K562 (cell line): ENCODE results near the gene FBP1. TPM values are rescaled to one million over a fixed set of nuclear protein-coding genes. Genes with fewer than 3 reads are reported as not detected.
A peak's percentile ranks its signal among the peaks of the same experiment; 100 is the strongest.

ENCODE experiments used
- BDP1 ChIP-seq: IDR thresholded peaks from 3 replicates; pipeline ENCODE4 v1.6.1; 2011; ENCODE audit not compliant: insufficient read length, insufficient read depth
- C11orf30 ChIP-seq: fragments of 450-650 bp; IDR thresholded peaks from 2 replicates; pipeline ENCODE4 v1.6.1; 2016; ENCODE audit warnings: low read depth, mild to moderate bottlenecking
- COPS2 ChIP-seq: fragments of 450-650 bp; conservative IDR thresholded peaks from 2 replicates; pipeline ENCODE4 v1.6.1; 2016; ENCODE audit warnings: mild to moderate bottlenecking, moderate library complexity
- KLF1 ChIP-seq: fragments of 450-650 bp; IDR thresholded peaks from 2 replicates; pipeline ENCODE4 v1.6.1; 2016; ENCODE audit warnings: missing genetic modification characterization, missing compliant biosample characterization
- MAFG ChIP-seq: fragments of 450-650 bp; conservative IDR thresholded peaks from 2 replicates; pipeline ENCODE4 v1.6.1; 2016; ENCODE audit warnings: missing genetic modification characterization, missing compliant biosample characterization
- RBM25 ChIP-seq: fragments of 200-400 bp; formaldehyde crosslinking; IDR thresholded peaks from 2 replicates; pipeline ENCODE4 v1.6.1; 2018; ENCODE audit warnings: low read length, low read depth, moderate library complexity; ENCODE audit not compliant: severe bottlenecking
- YBX1 ChIP-seq: fragments of 450-650 bp; IDR thresholded peaks from 2 replicates; pipeline ENCODE4 v1.7.1; 2016; ENCODE audit warnings: mild to moderate bottlenecking
- ZNF316 ChIP-seq: fragments of 450-650 bp; IDR thresholded peaks from 2 replicates; pipeline ENCODE4 v1.6.1; 2016
- ZNF354B ChIP-seq: fragments of 250-450 bp; sonication (Bioruptor Pico); IDR thresholded peaks from 2 replicates; pipeline ENCODE4 v1.4.0; 2020
- ZNF830 ChIP-seq: fragments of 250-450 bp; sonication (Bioruptor Pico); IDR thresholded peaks from 2 replicates; pipeline ENCODE4 v1.5.0; 2021; ENCODE audit warnings: mild to moderate bottlenecking
- polyA plus RNA-seq, 8 experiments: library from polyadenylated mRNA; depleted of rRNA in 4 of 8; stranded (reverse) in 5 of 8; unstranded in 3 of 8; fragments of >200 nt; fragmentation: Nextera tagmentation in 2 of 8; fragmentation: Illumina TruSeq in 1 of 8; extraction: Ambion mirVana in 2 of 8; extraction: Trizol in 1 of 8; gene quantifications; 2 replicates each; pipeline versions ENCODE4 v1.2.1 to v1.2.3, GENCODE V29; 2011 to 2014; ENCODE audit warnings: inconsistent platforms in 1 of 8, missing spikeins in 1 of 8
- total RNA-seq, 7 experiments: library from RNA; depleted of rRNA in 6 of 7; stranded (reverse); fragments of >200 nt in 6 of 7; fragmentation: Illumina TruSeq in 2 of 7; extraction: Trizol in 2 of 7; gene quantifications; 2 replicates each; pipeline versions ENCODE4 v1.2.1 to v1.2.3, GENCODE V29; 2011 to 2021; ENCODE audit warnings: low replicate concordance in 1 of 7
- TF ChIP-seq, protein P1 (sequence below): fragments of 250-450 bp; sonication (Bioruptor Pico); IDR thresholded peaks from 2 replicates; pipeline ENCODE4 v1.8.0; 2022; ENCODE audit warnings: moderate library complexity, mild to moderate bottlenecking, inconsistent platforms

Gene FBP1
- total and polyA plus RNA-seq, 9 of the 15 experiments (the other 6 are each of a cell fraction or from before 2014, with no cell fraction given) = 0.24 TPM; not detected in 8

DNA sequence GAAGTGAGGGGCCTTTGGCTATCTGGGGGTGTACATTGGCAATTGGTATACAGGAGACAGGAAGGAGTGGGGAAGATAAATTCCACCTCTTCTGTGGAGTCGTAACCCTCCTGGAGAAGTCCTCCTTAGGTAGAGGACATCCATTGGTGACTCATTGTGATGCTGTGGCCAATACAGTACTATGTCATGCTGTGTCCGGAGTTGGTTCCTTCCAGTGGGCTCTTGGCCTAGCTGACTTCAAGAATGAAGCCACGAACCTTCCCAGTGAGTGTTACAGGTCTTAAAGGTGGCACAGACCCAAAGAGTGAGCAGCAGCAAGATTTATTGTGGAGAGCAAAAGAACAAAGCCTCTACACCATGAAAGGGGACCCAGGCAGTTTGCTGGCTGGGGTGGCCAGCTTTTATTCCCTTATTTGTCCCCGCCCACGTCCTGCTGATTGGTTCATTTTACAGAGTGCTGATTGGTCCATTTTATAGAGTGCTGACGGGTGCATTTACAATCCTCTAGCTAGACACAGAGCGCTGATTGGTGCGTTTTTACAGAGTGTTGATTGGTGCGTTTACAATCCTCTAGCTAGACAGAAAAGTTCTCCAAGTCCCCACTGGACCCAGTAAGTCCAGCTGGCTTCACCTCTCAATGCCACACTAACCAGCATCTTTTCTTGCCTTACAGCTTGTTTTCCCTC, 37.3 kb upstream of the FBP1 start (continued):
- TF ChIP-seq COPS2 (no peak), ZNF830 (CRISPR knock-in tag) (no peak), ZNF354B (no peak), MAFG (tag) (0 out of 2 replicates have a peak, but pooled peaks have one; percentile 19), ZNF316 (peak; percentile 59), BDP1 (no peak), KLF1 (tag) (no peak), RBM25 (peak; percentile 43), C11orf30 (peak; percentile 37), YBX1 (no peak)
- TF ChIP-seq, protein P1, sequence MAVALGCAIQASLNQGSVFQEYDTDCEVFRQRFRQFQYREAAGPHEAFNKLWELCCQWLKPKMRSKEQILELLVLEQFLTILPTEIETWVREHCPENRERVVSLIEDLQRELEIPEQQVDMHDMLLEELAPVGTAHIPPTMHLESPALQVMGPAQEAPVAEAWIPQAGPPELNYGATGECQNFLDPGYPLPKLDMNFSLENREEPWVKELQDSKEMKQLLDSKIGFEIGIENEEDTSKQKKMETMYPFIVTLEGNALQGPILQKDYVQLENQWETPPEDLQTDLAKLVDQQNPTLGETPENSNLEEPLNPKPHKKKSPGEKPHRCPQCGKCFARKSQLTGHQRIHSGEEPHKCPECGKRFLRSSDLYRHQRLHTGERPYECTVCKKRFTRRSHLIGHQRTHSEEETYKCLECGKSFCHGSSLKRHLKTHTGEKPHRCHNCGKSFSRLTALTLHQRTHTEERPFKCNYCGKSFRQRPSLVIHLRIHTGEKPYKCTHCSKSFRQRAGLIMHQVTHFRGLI = no peak
